Muscle of back (tissue), 11 donors: ENCODE measurements around the gene IRF2BPL. TPM values are rescaled to one million over a fixed set of nuclear protein-coding genes. Genes with fewer than 3 reads are reported as not detected.

Experiments
- DNase-seq, 3 donors: peaks; one replicate each; pipeline versions ENCODE4 v3.0.0 to v3.0.0-alpha.2; 2013
- polyA plus RNA-seq, 10 donors: library from polyadenylated mRNA; unstranded; fragments of 120-200 nt; gene quantifications; one replicate each; pipeline ENCODE4 v1.2.1, GENCODE V29; 2013; ENCODE audit not compliant: insufficient read length in 10 of 10

IRF2BPL gene
- polyA plus RNA-seq, 10 donors: 16.9 to 31.0 (median 20.7) TPM

- DNase-seq: no peak
Measured at GRCh38 chr14:76995279-76996035, 33.1 kb downstream of the IRF2BPL start.

GRCh38 chr14:76993752-76994151, 34.8 kb downstream of the IRF2BPL start:
- DNase-seq: no peak

- no peak for DNase-seq
Measured at GRCh38 chr14:76990084-76990483, 38.4 kb downstream of the IRF2BPL start.

GRCh38 chr14:76987956-76988520, 40.5 kb downstream of the IRF2BPL start:
- no peak for DNase-seq

GRCh38 chr14:76986231-76986565, 42.3 kb downstream of the IRF2BPL start:
- DNase-seq: no peak

- no peak for DNase-seq
Measured at GRCh38 chr14:76985540-76986230, 42.8 kb downstream of the IRF2BPL start.

GRCh38 chr14:76984787-76985375, 43.6 kb downstream of the IRF2BPL start:
- no peak for DNase-seq

GRCh38 chr14:76984297-76984696, 44.2 kb downstream of the IRF2BPL start:
- no peak for DNase-seq

GRCh38 chr14:76981670-76982069, 46.8 kb downstream of the IRF2BPL start:
- DNase-seq: no peak

- DNase-seq: peak in 1 of 3 donors; percentile 67
Measured at GRCh38 chr14:76977793-76978720, 50.5 kb downstream of the IRF2BPL start.

GRCh38 chr14:76976240-76977005, 52.1 kb downstream of the IRF2BPL start:
- no peak for DNase-seq

- no peak for DNase-seq
Measured at GRCh38 chr14:76975812-76976211, 52.7 kb downstream of the IRF2BPL start.

GRCh38 chr14:76975051-76975450, 53.5 kb downstream of the IRF2BPL start:
- no peak for DNase-seq

Other genes with a start within 250 kb of the IRF2BPL start
- gene ANGEL1, start 215.8 kb downstream of the IRF2BPL start, polyA plus RNA-seq: 10 to 100 TPM; 11.9 to 25.7 (median 18.6) TPM
- under 1 TPM in 3 of 10 donors, not detected in 7; 0.08 to 0.27 (median 0.15) TPM for gene LRRC74A, start 202.3 kb downstream of the IRF2BPL start, polyA plus RNA-seq
- gene CIPC, start 69.5 kb upstream of the IRF2BPL start, polyA plus RNA-seq: 10 to 100 TPM; 10.3 to 31.0 (median 20.9) TPM
- gene ZDHHC22, start 113.1 kb upstream of the IRF2BPL start, polyA plus RNA-seq: under 1 TPM; 0.36 to 0.76 (median 0.52) TPM
- gene TMEM63C, start 153.1 kb upstream of the IRF2BPL start, polyA plus RNA-seq: 1 to 10 TPM in 4 of 10 donors, under 1 TPM in 6; 0.35 to 2.5 (median 0.84) TPM
- not detected for gene NGB, start 242.5 kb upstream of the IRF2BPL start, polyA plus RNA-seq